ENCODE results near the gene SMAD4.
A peak's percentile ranks its signal among the peaks of the same experiment; 100 is the strongest.

- TF ChIP-seq CTCF (IDR thresholded peaks at IDR 0.05; ENCODE audit: borderline replicate concordance, extremely low read depth, low read length, poor library complexity, severe bottlenecking) (peak; percentile 41), EZH2 (IDR thresholded peaks at IDR 0.05; ENCODE audit: borderline replicate concordance, low read depth, low read length, severe bottlenecking) (no peak)
Measured at GRCh38 chr18:51028201-51028805, 1.7 kb upstream of the SMAD4 start.
